ENCODE data around the gene ANKFN1. TPM values are rescaled to one million over a fixed set of nuclear protein-coding genes. Genes with fewer than 3 reads are reported as not detected.

ANKFN1 gene
- total and polyA plus RNA-seq, 2 donors from 2014 or later, result 0.19 TPM; not detected in 1

DNA sequence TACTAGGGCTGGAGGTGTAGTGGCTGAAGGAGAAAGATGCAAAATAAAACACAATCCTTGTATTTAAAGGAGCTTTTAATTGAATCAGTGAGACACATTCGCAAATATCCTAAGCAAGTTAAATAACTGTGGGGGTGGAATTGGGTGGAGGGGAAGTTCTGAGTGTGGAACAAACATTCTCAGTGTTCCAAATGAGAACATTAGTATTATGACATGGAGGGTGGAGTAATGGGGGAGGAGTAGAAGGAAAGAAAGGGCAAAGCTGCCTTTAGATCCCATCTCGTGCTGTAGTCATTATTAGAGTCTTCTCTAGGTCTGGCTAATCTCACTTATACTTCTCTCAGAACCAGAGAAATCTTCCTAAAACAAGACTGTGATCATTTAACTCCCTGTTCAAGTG, 169.7 kb downstream of the ANKFN1 start:
- intact Hi-C loops (cut with DNase I), result no loop called here
- DNase-seq (no peak), FAIRE-seq (no peak)
- no peak overlapping the region for H3K4me3 ChIP-seq (ENCODE audit: low read length in 3 of 3)
- H3K36me3 ChIP-seq (ENCODE audit: control insufficient read depth in 2 of 3, insufficient read depth in 3 of 3, low read length in 3 of 3), result no peaks in the 10 kb centered on the region
- no peaks in the 10 kb centered on the region for H3K9me3 ChIP-seq (ENCODE audit: control insufficient read depth in 2 of 3, insufficient read depth in 1 of 3, low read length in 3 of 3)
- no peak overlapping the region for H3K9ac ChIP-seq (ENCODE audit: low read length in 3 of 3)
- no peaks in the 10 kb centered on the region for H3K27me3 ChIP-seq (ENCODE audit: control insufficient read depth, insufficient read depth, low read length)
- TF ChIP-seq, protein P1, sequence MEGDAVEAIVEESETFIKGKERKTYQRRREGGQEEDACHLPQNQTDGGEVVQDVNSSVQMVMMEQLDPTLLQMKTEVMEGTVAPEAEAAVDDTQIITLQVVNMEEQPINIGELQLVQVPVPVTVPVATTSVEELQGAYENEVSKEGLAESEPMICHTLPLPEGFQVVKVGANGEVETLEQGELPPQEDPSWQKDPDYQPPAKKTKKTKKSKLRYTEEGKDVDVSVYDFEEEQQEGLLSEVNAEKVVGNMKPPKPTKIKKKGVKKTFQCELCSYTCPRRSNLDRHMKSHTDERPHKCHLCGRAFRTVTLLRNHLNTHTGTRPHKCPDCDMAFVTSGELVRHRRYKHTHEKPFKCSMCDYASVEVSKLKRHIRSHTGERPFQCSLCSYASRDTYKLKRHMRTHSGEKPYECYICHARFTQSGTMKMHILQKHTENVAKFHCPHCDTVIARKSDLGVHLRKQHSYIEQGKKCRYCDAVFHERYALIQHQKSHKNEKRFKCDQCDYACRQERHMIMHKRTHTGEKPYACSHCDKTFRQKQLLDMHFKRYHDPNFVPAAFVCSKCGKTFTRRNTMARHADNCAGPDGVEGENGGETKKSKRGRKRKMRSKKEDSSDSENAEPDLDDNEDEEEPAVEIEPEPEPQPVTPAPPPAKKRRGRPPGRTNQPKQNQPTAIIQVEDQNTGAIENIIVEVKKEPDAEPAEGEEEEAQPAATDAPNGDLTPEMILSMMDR (IDR thresholded peaks at IDR 0.05; ENCODE audit: borderline replicate concordance, extremely low read depth, insufficient read depth), result no peak
- H3K4me1 ChIP-seq (ENCODE audit: control insufficient read depth in 2 of 3, insufficient read depth in 2 of 3, low read depth in 1 of 3, low read length in 3 of 3), result no peaks in the 10 kb centered on the region
- H3K27ac ChIP-seq (ENCODE audit: low read depth in 2 of 2, low read length in 2 of 2), result no peak overlapping the region

GRCh38 chr17:56324676-56325075, 171.4 kb downstream of the ANKFN1 start:
- Histone ChIP-seq H3K9ac (ENCODE audit: low read length in 3 of 3) (no peak overlapping the region), H3K27me3 (ENCODE audit: control insufficient read depth, insufficient read depth, low read length) (no peaks in the 10 kb centered on the region), H3K9me3 (ENCODE audit: control insufficient read depth in 2 of 3, insufficient read depth in 1 of 3, low read length in 3 of 3) (no peaks in the 10 kb centered on the region), H3K4me3 (ENCODE audit: low read length in 3 of 3) (no peak overlapping the region), H3K4me1 (ENCODE audit: control insufficient read depth in 2 of 3, insufficient read depth in 2 of 3, low read depth in 1 of 3, low read length in 3 of 3) (no peaks in the 10 kb centered on the region), H3K36me3 (ENCODE audit: control insufficient read depth in 2 of 3, insufficient read depth in 3 of 3, low read length in 3 of 3) (no peaks in the 10 kb centered on the region), H3K27ac (ENCODE audit: low read depth in 2 of 2, low read length in 2 of 2) (no peak overlapping the region)
- TF ChIP-seq, protein P1 (IDR thresholded peaks at IDR 0.05; ENCODE audit: borderline replicate concordance, extremely low read depth, insufficient read depth), result no peak
- DNase-seq, result no peak
- intact Hi-C loops (cut with DNase I), result no loop called here
- no peak for FAIRE-seq

GRCh38 chr17:56325313-56326000, 172.2 kb downstream of the ANKFN1 start:
- TF ChIP-seq, protein P1 (IDR thresholded peaks at IDR 0.05; ENCODE audit: borderline replicate concordance, extremely low read depth, insufficient read depth), result no peak
- Histone ChIP-seq H3K4me1 (ENCODE audit: control insufficient read depth in 2 of 3, insufficient read depth in 2 of 3, low read depth in 1 of 3, low read length in 3 of 3) (no peaks in the 10 kb centered on the region), H3K27ac (ENCODE audit: low read depth in 2 of 2, low read length in 2 of 2) (no peak overlapping the region), H3K9ac (ENCODE audit: low read length in 3 of 3) (no peak overlapping the region), H3K9me3 (ENCODE audit: control insufficient read depth in 2 of 3, insufficient read depth in 1 of 3, low read length in 3 of 3) (no peaks in the 10 kb centered on the region), H3K36me3 (ENCODE audit: control insufficient read depth in 2 of 3, insufficient read depth in 3 of 3, low read length in 3 of 3) (no peaks in the 10 kb centered on the region), H3K27me3 (ENCODE audit: control insufficient read depth, insufficient read depth, low read length) (no peaks in the 10 kb centered on the region), H3K4me3 (ENCODE audit: low read length in 3 of 3) (no peak overlapping the region)
- intact Hi-C loops (cut with DNase I), result no loop called here
- DNase-seq, result peak in 4 of 5 donors; percentile 18 to 42 (median 34)
- FAIRE-seq, result no peak

DNA sequence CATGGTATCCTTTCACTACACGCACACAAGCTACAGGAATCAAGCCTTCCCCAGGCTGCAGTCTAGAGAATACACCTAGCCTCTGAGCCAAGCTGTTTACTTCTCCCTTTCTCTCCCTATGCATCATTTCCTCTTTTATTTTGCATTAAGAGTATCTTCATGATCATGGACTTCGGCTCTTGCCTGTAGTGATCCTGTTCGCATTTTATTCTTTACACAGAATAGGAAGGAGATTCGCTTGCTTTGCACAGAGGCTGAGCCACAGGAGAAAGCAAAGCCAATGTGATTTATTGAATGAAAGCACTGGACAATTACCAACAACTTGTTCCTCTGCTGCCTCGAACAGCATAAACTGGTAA, 172.7 kb downstream of the ANKFN1 start:
- no peak overlapping the region for H3K4me3 ChIP-seq (ENCODE audit: low read length in 3 of 3)
- FAIRE-seq (no peak), DNase-seq (peak in 2 of 5 donors; percentile 20 to 37)
- intact Hi-C loops (cut with DNase I), result no loop called here
- no peaks in the 10 kb centered on the region for H3K9me3 ChIP-seq (ENCODE audit: control insufficient read depth in 2 of 3, insufficient read depth in 1 of 3, low read length in 3 of 3)
- no peak overlapping the region for H3K27ac ChIP-seq (ENCODE audit: low read depth in 2 of 2, low read length in 2 of 2)
- H3K27me3 ChIP-seq (ENCODE audit: control insufficient read depth, insufficient read depth, low read length), result no peaks in the 10 kb centered on the region
- TF ChIP-seq, protein P1 (IDR thresholded peaks at IDR 0.05; ENCODE audit: borderline replicate concordance, extremely low read depth, insufficient read depth), result no peak
- no peaks in the 10 kb centered on the region for H3K4me1 ChIP-seq (ENCODE audit: control insufficient read depth in 2 of 3, insufficient read depth in 2 of 3, low read depth in 1 of 3, low read length in 3 of 3)
- no peaks in the 10 kb centered on the region for H3K36me3 ChIP-seq (ENCODE audit: control insufficient read depth in 2 of 3, insufficient read depth in 3 of 3, low read length in 3 of 3)
- no peak overlapping the region for H3K9ac ChIP-seq (ENCODE audit: low read length in 3 of 3)

Measured in kidney (tissue), 14 donors.